ENCODE results near the gene LY6G6C.

Gene LY6G6C

GRCh38 chr6:31702819-31703716 is 18.5 kb downstream of the LY6G6C start, which contains the start of gene ABHD16A:
Gene ABHD16A (minus strand): TSS chr6:31703324. CDS start chr6:31703281, 43 bp downstream.
- DNase-seq = peak; percentile 79 to 99 (median 94)

GRCh38 chr6:31702405-31702818 is 19.1 kb downstream of the LY6G6C start:
- no peak for DNase-seq

- DNase-seq = peak in 1 of 14 donors; percentile 12
These were observed 19.7 kb downstream of the LY6G6C start for GRCh38 chr6:31701666-31702404.

GRCh38 chr6:31700740-31701401 is 20.7 kb downstream of the LY6G6C start:
- no peak for DNase-seq

- DNase-seq = no peak
These were observed 24.0 kb downstream of the LY6G6C start for GRCh38 chr6:31697555-31697954.

GRCh38 chr6:31693535-31693934 is 28.0 kb downstream of the LY6G6C start:
- DNase-seq = no peak

GRCh38 chr6:31692886-31693285 is 28.7 kb downstream of the LY6G6C start:
- no peak for DNase-seq

- no peak for DNase-seq
These were observed 29.2 kb downstream of the LY6G6C start for GRCh38 chr6:31692353-31692752.

- no peak for DNase-seq
These were observed 29.9 kb downstream of the LY6G6C start for GRCh38 chr6:31691564-31692108.

GRCh38 chr6:31691078-31691463 is 30.5 kb downstream of the LY6G6C start:
- DNase-seq = no peak

- peak in 3 of 14 donors; percentile 3 to 21 (median 8) for DNase-seq
These were observed 31.1 kb downstream of the LY6G6C start for GRCh38 chr6:31690231-31691077.

GRCh38 chr6:31689249-31690110 is 32.1 kb downstream of the LY6G6C start:
- no peak for DNase-seq

- DNase-seq = no peak
These were observed 33.5 kb downstream of the LY6G6C start for GRCh38 chr6:31687860-31688693.

- no peak for DNase-seq
These were observed 34.2 kb downstream of the LY6G6C start for GRCh38 chr6:31687321-31687720.

GRCh38 chr6:31686483-31686882 is 35.1 kb downstream of the LY6G6C start:
- no peak for DNase-seq

- no peak for DNase-seq
These were observed 38.0 kb downstream of the LY6G6C start for GRCh38 chr6:31683591-31683990.

- DNase-seq = peak in 7 of 14 donors; percentile 13 to 59 (median 33)
These were observed 40.3 kb downstream of the LY6G6C start for GRCh38 chr6:31681135-31681671.

GRCh38 chr6:31680226-31681134 is 41.1 kb downstream of the LY6G6C start, which contains the start of gene LY6G5C:
Gene LY6G5C (minus strand): TSS chr6:31681067. CDS start chr6:31680373, 694 bp downstream.
- DNase-seq = peak; percentile 6 to 77 (median 58)
